K562 (cell line): ENCODE data around the gene HOXB3. TPM values are rescaled to one million over a fixed set of nuclear protein-coding genes. Genes with fewer than 3 reads are reported as not detected.

ENCODE experiments used
- HDAC1 ChIP-seq, 2 experiments: fragments of 450-650 bp; IDR thresholded peaks; 2 replicates each; pipeline ENCODE4 v1.6.1; 2016 to 2017; ENCODE audit warnings: inconsistent platforms in 1 of 2, mild to moderate bottlenecking in 1 of 2, moderate library complexity in 1 of 2
- HDAC6 ChIP-seq: IDR thresholded peaks from 2 replicates; pipeline ENCODE4 v1.6.1; 2012; ENCODE audit warnings: low read depth, mild to moderate bottlenecking, control low read depth, inconsistent platforms, low read length, moderate library complexity
- ILF3 ChIP-seq: fragments of 450-650 bp; IDR thresholded peaks from 2 replicates; pipeline ENCODE4 v1.6.1; 2018; ENCODE audit warnings: antibody characterized with exemption, mild to moderate bottlenecking, moderate library complexity, borderline replicate concordance
- IRF2 ChIP-seq: sonication (generic); formaldehyde crosslinking; IDR thresholded peaks from 2 replicates; pipeline ENCODE4 v1.8.1; 2022; ENCODE audit warnings: mild to moderate bottlenecking, missing genetic modification reagents
- PHF20 ChIP-seq: fragments of 450-650 bp; IDR thresholded peaks from 2 replicates; pipeline ENCODE4 v1.6.1; 2018; ENCODE audit not compliant: partially characterized antibody
- PHF8 ChIP-seq: fragments of 200-600 bp; sonication (generic); IDR thresholded peaks from 2 replicates; pipeline ENCODE4 v1.6.1; 2012; ENCODE audit warnings: mixed run types, mild to moderate bottlenecking, inconsistent platforms, low read length, moderate library complexity, borderline replicate concordance
- RBBP5 ChIP-seq: fragments of 200-600 bp; sonication (generic); IDR thresholded peaks from 2 replicates; pipeline ENCODE4 v1.6.1; 2012; ENCODE audit warnings: borderline replicate concordance, mild to moderate bottlenecking, low read length, control low read depth, inconsistent platforms; ENCODE audit not compliant: insufficient read depth, poor library complexity, severe bottlenecking
- TBL1XR1 ChIP-seq, 2 experiments: IDR thresholded peaks; 2 replicates each; pipeline ENCODE4 v1.6.1; 2012; ENCODE audit warnings: improper control_type of control experiment in 2 of 2, low read length in 2 of 2, mild to moderate bottlenecking in 1 of 2
- ZNF197 ChIP-seq: fragments of 200-800 bp; sonication (Bioruptor generic); IDR thresholded peaks from 2 replicates; pipeline ENCODE4 v1.6.1; 2016; ENCODE audit warnings: low read depth, missing genetic modification characterization, missing compliant biosample characterization
- ZNF695 ChIP-seq: fragments of 450-650 bp; formaldehyde crosslinking; IDR thresholded peaks from 2 replicates; pipeline ENCODE4 v1.4.0; 2020; ENCODE audit warnings: mild to moderate bottlenecking, moderate library complexity
- polyA plus RNA-seq, 8 experiments: library from polyadenylated mRNA; depleted of rRNA in 4 of 8; stranded (reverse) in 5 of 8; unstranded in 3 of 8; fragments of >200 nt; fragmentation: Nextera tagmentation in 2 of 8; fragmentation: Illumina TruSeq in 1 of 8; extraction: Ambion mirVana in 2 of 8; extraction: Trizol in 1 of 8; gene quantifications; 2 replicates each; pipeline versions ENCODE4 v1.2.1 to v1.2.3, GENCODE V29; 2011 to 2014; ENCODE audit warnings: inconsistent platforms in 1 of 8, missing spikeins in 1 of 8
- total RNA-seq, 7 experiments: library from RNA; depleted of rRNA in 6 of 7; stranded (reverse); fragments of >200 nt in 6 of 7; fragmentation: Illumina TruSeq in 2 of 7; extraction: Trizol in 2 of 7; gene quantifications; 2 replicates each; pipeline versions ENCODE4 v1.2.1 to v1.2.3, GENCODE V29; 2011 to 2021; ENCODE audit warnings: low replicate concordance in 1 of 7
- TF ChIP-seq, protein P1 (sequence below): fragments of 450-650 bp; IDR thresholded peaks from 2 replicates; pipeline ENCODE4 v1.7.0; 2016; ENCODE audit warnings: borderline replicate concordance
- TF ChIP-seq, protein P2 (sequence below): sonication (generic); formaldehyde crosslinking; IDR thresholded peaks from 2 replicates; pipeline ENCODE4 v1.8.0; 2023; ENCODE audit warnings: mild to moderate bottlenecking, missing genetic modification reagents
- TF ChIP-seq, protein P3 (sequence below): fragments of 450-650 bp; formaldehyde crosslinking; IDR thresholded peaks from 2 replicates; pipeline ENCODE4 v1.4.0; 2020; ENCODE audit warnings: mild to moderate bottlenecking
- TF ChIP-seq, protein P4 (sequence below), 2 experiments: fragments of 450-650 bp in 1 of 2; sonication (generic) in 1 of 2; formaldehyde crosslinking; conservative IDR thresholded peaks; 2 replicates each; pipeline versions ENCODE4 v1.4.0 to v1.8.1; 2020 to 2022; ENCODE audit warnings: mild to moderate bottlenecking in 1 of 2, missing genetic modification reagents in 1 of 2
- TF ChIP-seq, protein P5 (sequence below): IDR thresholded peaks from 2 replicates; pipeline ENCODE4 v1.6.1; 2012; ENCODE audit warnings: low read depth, low read length, improper control_type of control experiment, borderline replicate concordance

HOXB3 gene
- total and polyA plus RNA-seq, 9 of the 15 experiments (the other 6 are each of a cell fraction or from before 2014, with no cell fraction given): 2.4 to 41.3 (median 20.2) TPM

DNA sequence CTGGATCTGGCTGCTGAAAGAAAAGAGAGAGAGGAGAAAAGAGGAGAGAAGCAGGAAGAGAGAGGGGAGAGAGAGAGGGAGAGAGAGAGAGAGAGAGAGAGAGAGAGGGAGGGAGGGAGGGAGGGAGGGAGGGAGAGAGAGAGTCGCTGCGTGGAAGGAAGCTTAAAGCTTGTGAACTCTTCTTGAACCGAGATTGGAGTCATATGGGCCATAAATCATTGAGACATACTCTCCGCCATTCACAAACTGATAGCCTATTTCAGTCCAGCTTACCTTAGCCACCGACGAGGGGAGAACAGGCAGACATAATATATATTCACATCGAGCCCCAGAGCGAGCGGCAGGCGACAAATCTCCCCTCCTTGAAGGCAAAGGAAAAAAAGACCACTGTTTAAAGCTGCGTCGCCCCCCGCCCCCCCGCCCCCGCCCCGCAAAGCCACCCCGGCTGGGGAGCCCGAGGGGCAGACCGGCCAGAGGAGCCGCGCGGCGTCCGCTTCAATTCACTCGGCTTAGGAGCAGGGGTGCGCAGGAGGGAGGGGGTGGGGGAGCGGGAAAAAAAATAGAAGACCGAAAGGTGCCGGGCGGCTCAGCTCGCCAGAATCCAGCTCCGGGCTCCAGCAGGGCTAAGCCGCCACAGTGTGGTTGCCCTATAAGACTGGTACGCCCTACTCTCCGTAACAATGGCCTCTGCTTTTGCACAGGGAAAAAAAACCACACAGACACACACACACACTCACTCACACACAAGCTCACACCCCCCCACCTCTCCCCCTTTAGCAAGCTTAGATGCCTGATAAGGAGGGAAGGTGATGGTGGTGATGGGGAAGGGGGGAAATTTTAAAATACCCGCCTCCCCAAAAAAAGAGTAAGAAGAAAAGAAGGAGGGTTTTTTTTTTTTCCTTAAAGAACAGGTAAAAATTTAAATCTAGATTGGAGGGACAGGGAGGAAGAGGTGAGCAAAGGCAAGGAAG lies 34.5 kb downstream of the HOXB3 start (continued):
- TF ChIP-seq, protein P1, sequence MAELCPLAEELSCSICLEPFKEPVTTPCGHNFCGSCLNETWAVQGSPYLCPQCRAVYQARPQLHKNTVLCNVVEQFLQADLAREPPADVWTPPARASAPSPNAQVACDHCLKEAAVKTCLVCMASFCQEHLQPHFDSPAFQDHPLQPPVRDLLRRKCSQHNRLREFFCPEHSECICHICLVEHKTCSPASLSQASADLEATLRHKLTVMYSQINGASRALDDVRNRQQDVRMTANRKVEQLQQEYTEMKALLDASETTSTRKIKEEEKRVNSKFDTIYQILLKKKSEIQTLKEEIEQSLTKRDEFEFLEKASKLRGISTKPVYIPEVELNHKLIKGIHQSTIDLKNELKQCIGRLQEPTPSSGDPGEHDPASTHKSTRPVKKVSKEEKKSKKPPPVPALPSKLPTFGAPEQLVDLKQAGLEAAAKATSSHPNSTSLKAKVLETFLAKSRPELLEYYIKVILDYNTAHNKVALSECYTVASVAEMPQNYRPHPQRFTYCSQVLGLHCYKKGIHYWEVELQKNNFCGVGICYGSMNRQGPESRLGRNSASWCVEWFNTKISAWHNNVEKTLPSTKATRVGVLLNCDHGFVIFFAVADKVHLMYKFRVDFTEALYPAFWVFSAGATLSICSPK: no peak
- TF ChIP-seq HDAC6 (no peak), ILF3 (no peak), TBL1XR1 (IDR thresholded peaks at IDR 0.05; ENCODE audit: low read length in 2 of 2) (peak in 1 of 2 experiments; percentile 93; a peak in 2 of 4 replicates), HDAC1 (IDR thresholded peaks at IDR 0.05) (peak; percentile 17 to 86; a peak in 2 of 4 replicates), RBBP5 (peak; percentile 40), IRF2 (CRISPR knock-in tag) (no peak), PHF20 (no peak), ZNF695 (no peak), ZNF197 (CRISPR knock-in tag) (no peak), PHF8 (peak; percentile 17; the same call in 1 of the 2 replicates)
- TF ChIP-seq, protein P2, sequence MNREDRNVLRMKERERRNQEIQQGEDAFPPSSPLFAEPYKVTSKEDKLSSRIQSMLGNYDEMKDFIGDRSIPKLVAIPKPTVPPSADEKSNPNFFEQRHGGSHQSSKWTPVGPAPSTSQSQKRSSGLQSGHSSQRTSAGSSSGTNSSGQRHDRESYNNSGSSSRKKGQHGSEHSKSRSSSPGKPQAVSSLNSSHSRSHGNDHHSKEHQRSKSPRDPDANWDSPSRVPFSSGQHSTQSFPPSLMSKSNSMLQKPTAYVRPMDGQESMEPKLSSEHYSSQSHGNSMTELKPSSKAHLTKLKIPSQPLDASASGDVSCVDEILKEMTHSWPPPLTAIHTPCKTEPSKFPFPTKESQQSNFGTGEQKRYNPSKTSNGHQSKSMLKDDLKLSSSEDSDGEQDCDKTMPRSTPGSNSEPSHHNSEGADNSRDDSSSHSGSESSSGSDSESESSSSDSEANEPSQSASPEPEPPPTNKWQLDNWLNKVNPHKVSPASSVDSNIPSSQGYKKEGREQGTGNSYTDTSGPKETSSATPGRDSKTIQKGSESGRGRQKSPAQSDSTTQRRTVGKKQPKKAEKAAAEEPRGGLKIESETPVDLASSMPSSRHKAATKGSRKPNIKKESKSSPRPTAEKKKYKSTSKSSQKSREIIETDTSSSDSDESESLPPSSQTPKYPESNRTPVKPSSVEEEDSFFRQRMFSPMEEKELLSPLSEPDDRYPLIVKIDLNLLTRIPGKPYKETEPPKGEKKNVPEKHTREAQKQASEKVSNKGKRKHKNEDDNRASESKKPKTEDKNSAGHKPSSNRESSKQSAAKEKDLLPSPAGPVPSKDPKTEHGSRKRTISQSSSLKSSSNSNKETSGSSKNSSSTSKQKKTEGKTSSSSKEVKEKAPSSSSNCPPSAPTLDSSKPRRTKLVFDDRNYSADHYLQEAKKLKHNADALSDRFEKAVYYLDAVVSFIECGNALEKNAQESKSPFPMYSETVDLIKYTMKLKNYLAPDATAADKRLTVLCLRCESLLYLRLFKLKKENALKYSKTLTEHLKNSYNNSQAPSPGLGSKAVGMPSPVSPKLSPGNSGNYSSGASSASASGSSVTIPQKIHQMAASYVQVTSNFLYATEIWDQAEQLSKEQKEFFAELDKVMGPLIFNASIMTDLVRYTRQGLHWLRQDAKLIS: no peak; the same call in 1 of the 2 replicates
- TF ChIP-seq, protein P3, sequence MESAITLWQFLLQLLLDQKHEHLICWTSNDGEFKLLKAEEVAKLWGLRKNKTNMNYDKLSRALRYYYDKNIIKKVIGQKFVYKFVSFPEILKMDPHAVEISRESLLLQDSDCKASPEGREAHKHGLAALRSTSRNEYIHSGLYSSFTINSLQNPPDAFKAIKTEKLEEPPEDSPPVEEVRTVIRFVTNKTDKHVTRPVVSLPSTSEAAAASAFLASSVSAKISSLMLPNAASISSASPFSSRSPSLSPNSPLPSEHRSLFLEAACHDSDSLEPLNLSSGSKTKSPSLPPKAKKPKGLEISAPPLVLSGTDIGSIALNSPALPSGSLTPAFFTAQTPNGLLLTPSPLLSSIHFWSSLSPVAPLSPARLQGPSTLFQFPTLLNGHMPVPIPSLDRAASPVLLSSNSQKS (CRISPR knock-in tag): no peak
- TF ChIP-seq, protein P4, sequence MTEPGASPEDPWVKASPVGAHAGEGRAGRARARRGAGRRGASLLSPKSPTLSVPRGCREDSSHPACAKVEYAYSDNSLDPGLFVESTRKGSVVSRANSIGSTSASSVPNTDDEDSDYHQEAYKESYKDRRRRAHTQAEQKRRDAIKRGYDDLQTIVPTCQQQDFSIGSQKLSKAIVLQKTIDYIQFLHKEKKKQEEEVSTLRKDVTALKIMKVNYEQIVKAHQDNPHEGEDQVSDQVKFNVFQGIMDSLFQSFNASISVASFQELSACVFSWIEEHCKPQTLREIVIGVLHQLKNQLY (CRISPR knock-in tag; conservative IDR thresholded peaks at IDR 0.05): no peak
- TF ChIP-seq, protein P5, sequence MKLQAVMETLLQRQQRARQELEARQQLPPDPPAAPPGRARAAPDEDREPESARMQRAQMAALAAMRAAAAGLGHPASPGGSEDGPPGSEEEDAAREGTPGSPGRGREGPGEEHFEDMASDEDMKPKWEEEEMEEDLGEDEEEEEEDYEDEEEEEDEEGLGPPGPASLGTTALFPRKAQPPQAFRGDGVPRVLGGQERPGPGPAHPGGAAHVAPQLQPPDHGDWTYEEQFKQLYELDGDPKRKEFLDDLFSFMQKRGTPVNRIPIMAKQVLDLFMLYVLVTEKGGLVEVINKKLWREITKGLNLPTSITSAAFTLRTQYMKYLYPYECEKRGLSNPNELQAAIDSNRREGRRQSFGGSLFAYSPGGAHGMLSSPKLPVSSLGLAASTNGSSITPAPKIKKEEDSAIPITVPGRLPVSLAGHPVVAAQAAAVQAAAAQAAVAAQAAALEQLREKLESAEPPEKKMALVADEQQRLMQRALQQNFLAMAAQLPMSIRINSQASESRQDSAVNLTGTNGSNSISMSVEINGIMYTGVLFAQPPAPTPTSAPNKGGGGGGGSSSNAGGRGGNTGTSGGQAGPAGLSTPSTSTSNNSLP: peak; percentile 76; the same call in 1 of the 2 replicates
